ENCODE data around the gene INS. TPM values are rescaled to one million over a fixed set of nuclear protein-coding genes. Genes with fewer than 3 reads are reported as not detected.

INS gene
- total and polyA plus RNA-seq, 2 of the 4 experiments (the other 2 are of a cell fraction): not detected

DNA sequence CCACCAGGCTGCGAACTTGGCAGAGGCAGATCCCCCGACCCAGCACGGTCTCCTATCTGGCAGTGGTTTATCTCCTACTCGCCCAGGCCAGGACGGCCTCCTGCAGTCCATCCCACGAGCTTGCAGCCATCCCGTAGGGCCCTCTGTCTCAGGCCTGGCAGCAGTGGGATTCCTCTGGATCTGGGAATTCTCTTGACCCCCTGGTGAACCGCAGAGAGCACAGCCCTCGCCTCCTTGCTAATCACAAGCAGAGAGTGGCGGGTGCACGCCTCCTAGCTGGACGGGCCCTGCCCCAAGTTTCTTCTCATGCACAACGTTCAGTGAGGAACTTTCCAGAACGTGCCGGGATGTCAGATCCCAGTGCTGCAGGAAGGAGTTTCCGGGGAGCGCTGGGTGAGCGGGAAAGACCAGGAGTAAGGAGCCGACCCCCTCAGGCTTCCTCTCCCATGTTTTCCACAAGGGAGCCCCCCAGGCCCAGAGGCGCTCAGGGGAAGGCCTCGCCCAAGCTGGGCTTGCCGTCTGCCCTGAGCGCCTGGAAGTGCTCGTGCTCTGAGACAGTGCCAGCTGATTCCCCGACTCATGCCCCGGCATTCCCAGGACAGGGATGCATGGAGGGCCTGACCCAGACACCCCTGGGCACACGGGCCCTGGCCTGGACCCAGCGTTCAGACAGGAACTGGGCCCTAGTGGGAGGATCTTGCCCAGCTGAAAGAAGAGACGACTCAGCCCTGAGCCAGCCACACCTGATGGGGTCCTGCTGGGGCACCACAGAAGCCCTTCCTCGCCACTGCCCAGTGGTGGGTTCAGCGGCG lies 46.4 kb downstream of the INS start:
- Histone ChIP-seq H2BK15ac (ENCODE audit: low read depth, low read length) (no peak overlapping the region), H2BK5ac (ENCODE audit: low read depth, low read length, poor library complexity, severe bottlenecking) (no peak overlapping the region), H3K79me1 (ENCODE audit: low read depth in 1 of 2, low read length in 2 of 2) (no peaks in the 10 kb centered on the region), H4K5ac (ENCODE audit: low read depth, low read length) (no peak overlapping the region), H3K56ac (ENCODE audit: extremely low read depth, insufficient read depth, low read length) (no peak overlapping the region), H3K9me3 (ENCODE audit: control insufficient read depth, insufficient read depth, low read length) (peaks cover 14% of the 10 kb centered on the region), H4K20me1 (ENCODE audit: insufficient read depth, low read length) (no peaks in the 10 kb centered on the region), H3K4ac (ENCODE audit: low read depth, low read length) (no peak overlapping the region), H3K4me2 (ENCODE audit: low read depth, low read length) (no peak overlapping the region), H3K4me3 (ENCODE audit: insufficient read depth, low read depth, low read length) (no peak overlapping the region), H3K9ac (ENCODE audit: low read depth, low read length) (no peak overlapping the region), H3K36me3 (ENCODE audit: control insufficient read depth, insufficient read depth, low read length) (no peaks in the 10 kb centered on the region), H2AK5ac (ENCODE audit: low read depth, low read length) (no peak overlapping the region), H3K27ac (ENCODE audit: insufficient read depth, low read length) (no peak overlapping the region), H2BK20ac (ENCODE audit: low read depth, low read length) (no peak overlapping the region), H4K91ac (ENCODE audit: insufficient read depth, low read depth, low read length) (no peak overlapping the region), H2AK9ac (replicated peaks; ENCODE audit: low read depth, low read length, poor library complexity) (no peak overlapping the region), H3K18ac (ENCODE audit: low read depth, low read length) (no peak overlapping the region), H3K14ac (replicated peaks; ENCODE audit: low read depth, low read length) (no peak overlapping the region), H3K23ac (ENCODE audit: low read depth, low read length) (no peak overlapping the region), H3K9me1 (ENCODE audit: insufficient read depth, low read length) (no peaks in the 10 kb centered on the region), H2AFZ (replicated peaks; ENCODE audit: low read length, poor library complexity) (peak overlapping the region; percentile 33), H3K27me3 (ENCODE audit: control insufficient read depth, insufficient read depth, low read length) (peaks cover 20% of the 10 kb centered on the region), H3K4me1 (ENCODE audit: control insufficient read depth, insufficient read depth, low read length) (no peaks in the 10 kb centered on the region; the same call in 1 of the 2 replicates), H2BK120ac (ENCODE audit: low read depth, low read length) (no peak overlapping the region), H4K8ac (ENCODE audit: low read depth in 2 of 2, low read length in 2 of 2) (no peak overlapping the region)
- WGBS, 2 experiments (ENCODE audit: extremely low coverage in 2 of 2, insufficient read length in 1 of 2): 66% methylated on average over 8 of the region's 32 CpGs; no CpG with 5 or more reads in 1 of the 2 experiments
- intact Hi-C loops (cut with micrococcal nuclease) (no loop called here), in situ Hi-C loops (cut with MboI; ENCODE audit: low sequenced_read_pairs) (no loop called here), dilution Hi-C loops (cut with HindIII; ENCODE audit: low sequenced_read_pairs, unreplicated experiment) (no loop called here)
- no peak for DNase-seq
- TF ChIP-seq CTCF (conservative IDR thresholded peaks at IDR 0.05; ENCODE audit: low read depth, low read length) (no peak), RFX5 (IDR thresholded peaks at IDR 0.05; ENCODE audit: low read depth, low read length) (no peak), MAFK (IDR thresholded peaks at IDR 0.05; ENCODE audit: low read depth, low read length) (no peak), CHD1 (IDR thresholded peaks at IDR 0.05; ENCODE audit: low read depth, low read length) (no peak), RAD21 (IDR thresholded peaks at IDR 0.05; ENCODE audit: low read length) (no peak), POLR2A (IDR thresholded peaks at IDR 0.05; ENCODE audit: low read depth, low read length) (no peak), BHLHE40 (IDR thresholded peaks at IDR 0.05; ENCODE audit: low read depth, low read length) (no peak), NFE2L2 (IDR thresholded peaks at IDR 0.05; ENCODE audit: low read depth, low read length) (no peak)
- ATAC-seq (ENCODE audit: low read depth): no peak
- ChIA-PET POLR2A (ENCODE audit: unreplicated experiment) (no interaction called here), CTCF (no interaction called here)
- BruUV-seq (replicated peaks): no TSS peak

Measured in IMR-90 (cell line).